Motor neuron (in vitro differentiated cells): Measurements from ENCODE around the gene CTNNA3. TPM values are rescaled to one million over a fixed set of nuclear protein-coding genes. Genes with fewer than 3 reads are reported as not detected.

Experiments
- ATAC-seq, 8 experiments: fragments of 200-7000 bp; cut with Tn5 transposase; replicated peaks in 6 of 8; 2 replicates each; pipeline ENCODE4 v1.8.0; 2021; ENCODE audit warnings: mild to moderate bottlenecking in 8 of 8, moderate library complexity in 8 of 8
- H3K27ac ChIP-seq, 2 donors: fragments of 250-450 bp; sonication (Bioruptor Pico); 2 replicates each; pipeline ENCODE4 v1.9.0; 2021; ENCODE audit warnings: antibody characterized with exemption in 2 of 2, mild to moderate bottlenecking in 2 of 2, moderate library complexity in 1 of 2
- H3K4me1 ChIP-seq, 2 donors: fragments of 250-450 bp; sonication (Bioruptor Pico); replicated peaks in 1 of 2; 2 replicates each; pipeline ENCODE4 v1.6.1; 2021; ENCODE audit warnings: antibody characterized with exemption in 2 of 2, mild to moderate bottlenecking in 2 of 2, moderate library complexity in 1 of 2
- H3K4me3 ChIP-seq, 5 donors: fragments of 250-450 bp; sonication (Bioruptor Pico); 2 replicates each; pipeline ENCODE4 v1.9.0; 2021; ENCODE audit warnings: antibody characterized with exemption in 5 of 5, mild to moderate bottlenecking in 5 of 5, moderate library complexity in 4 of 5
- WGBS, 10 experiments: fragments of 450-650 bp; shearing (Covaris generic); methylation state at CpG; one replicate each; pipeline ENCODE4 v1.0.0; 2022; 5-methylcytosine and 5-hydroxymethylcytosine counted together
- in situ Hi-C, 9 experiments: fragments of 400-800 bp; cut with MboI; loops; one replicate each; pipeline ENCODE4 v1.15.0; 2021; ENCODE audit warnings: low sequenced_read_pairs in 9 of 9, low pct_unique_long_range_greater_than_20kb in 2 of 9; ENCODE audit not compliant: unreplicated experiment in 9 of 9
- total RNA-seq, 8 experiments: library from RNA; unstranded; fragments of 300-600 nt; gene quantifications; 2 replicates each; pipeline versions ENCODE4 v1.2.3 to v1.2.4, GENCODE V29; 2022

CTNNA3 gene
- total RNA-seq, 8 experiments from 2014 or later = 0.05 to 4.6 (median 0.48) TPM

- no peak overlapping the region for H3K4me3 ChIP-seq
- 17 to 100% (median 83%) methylated on average over 1 of the region's 1 CpG; no CpG with 5 or more reads in 1 of the 10 experiments for WGBS, 10 experiments
- H3K27ac ChIP-seq = no peak overlapping the region
- in situ Hi-C loops = no loop called here
- H3K4me1 ChIP-seq = no peaks in the 10 kb centered on the region
- no peak for ATAC-seq
Observed at GRCh38 chr10:66552331-66552730, 1143.7 kb downstream of the CTNNA3 start.

DNA sequence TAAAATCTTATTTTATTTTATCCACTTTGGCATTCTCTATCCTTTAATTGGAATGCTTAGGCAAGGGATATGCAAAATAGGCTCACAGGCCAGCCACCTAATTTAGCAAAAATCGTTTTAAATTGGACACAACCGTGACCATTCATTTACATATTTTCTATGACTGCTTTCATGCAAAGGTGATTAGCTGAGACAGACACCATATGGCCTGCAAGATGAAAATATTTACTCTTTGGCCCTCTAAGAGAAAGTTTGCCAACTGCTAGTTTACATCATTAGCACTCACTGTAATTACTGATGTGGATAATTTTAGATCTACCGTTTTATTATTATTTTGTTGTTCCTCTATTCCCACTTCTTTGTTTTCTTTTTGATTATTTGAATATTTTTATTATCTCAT is 1145.6 kb downstream of the CTNNA3 start:
- WGBS, 10 experiments = 0 to 76% (median 45%) methylated on average over 2 to 3 of the region's 3 CpGs

GRCh38 chr10:66538908-66539307 is 1157.1 kb downstream of the CTNNA3 start:
- Histone ChIP-seq H3K4me1 (peaks cover 3 to 24% of the 10 kb centered on the region in 2 donors), H3K27ac (no peak overlapping the region), H3K4me3 (no peak overlapping the region)
- WGBS, 10 experiments = 17 to 100% (median 84%) methylated on average over 1 to 3 of the region's 3 CpGs
- in situ Hi-C loops = no loop called here
- ATAC-seq = peak in 1 of 8 experiments; percentile 24

More for the DNA sequence above, 1145.6 kb downstream of the CTNNA3 start:
- ATAC-seq = no peak
- no peaks in the 10 kb centered on the region for H3K4me1 ChIP-seq
- no peak overlapping the region for H3K4me3 ChIP-seq
- in situ Hi-C loops = no loop called here
- no peak overlapping the region for H3K27ac ChIP-seq

- 36 to 100% (median 83%) methylated on average over 2 to 3 of the region's 3 CpGs; no CpG with 5 or more reads in 2 of the 10 experiments for WGBS, 10 experiments
- in situ Hi-C loops = no loop called here
- Histone ChIP-seq H3K27ac (no peak overlapping the region), H3K4me3 (no peak overlapping the region), H3K4me1 (peaks cover 3 to 24% of the 10 kb centered on the region in 2 donors)
- ATAC-seq = no peak
Observed at GRCh38 chr10:66538371-66538770, 1157.6 kb downstream of the CTNNA3 start.

GRCh38 chr10:66537186-66537585 is 1158.8 kb downstream of the CTNNA3 start:
- in situ Hi-C loops = no loop called here
- Histone ChIP-seq H3K27ac (no peak overlapping the region), H3K4me3 (no peak overlapping the region), H3K4me1 (peaks cover 3 to 24% of the 10 kb centered on the region in 2 donors)
- 0 to 100% (median 88%) methylated on average over 1 of the region's 1 CpG; no CpG with 5 or more reads in 1 of the 10 experiments for WGBS, 10 experiments
- ATAC-seq = no peak

- Histone ChIP-seq H3K27ac (no peak overlapping the region), H3K4me3 (no peak overlapping the region), H3K4me1 (peaks cover 3 to 24% of the 10 kb centered on the region in 2 donors)
- 0 to 57% (median 28%) methylated on average over 1 of the region's 1 CpG; no CpG with 5 or more reads in 2 of the 10 experiments for WGBS, 10 experiments
- in situ Hi-C loops = no loop called here
- peak in 6 of 8 experiments; percentile 47 to 83 (median 67) for ATAC-seq
Observed at GRCh38 chr10:66535439-66535838, 1160.6 kb downstream of the CTNNA3 start.

GRCh38 chr10:66534866-66535265 is 1161.1 kb downstream of the CTNNA3 start:
- Histone ChIP-seq H3K27ac (no peak overlapping the region), H3K4me3 (no peak overlapping the region), H3K4me1 (peaks cover 3 to 24% of the 10 kb centered on the region in 2 donors)
- ATAC-seq = peak in 2 of 8 experiments; percentile 6 to 91
- in situ Hi-C loops = no loop called here
- WGBS, 10 experiments = 57 to 100% (median 80%) methylated on average over 1 of the region's 1 CpG; no CpG with 5 or more reads in 3 of the 10 experiments

DNA sequence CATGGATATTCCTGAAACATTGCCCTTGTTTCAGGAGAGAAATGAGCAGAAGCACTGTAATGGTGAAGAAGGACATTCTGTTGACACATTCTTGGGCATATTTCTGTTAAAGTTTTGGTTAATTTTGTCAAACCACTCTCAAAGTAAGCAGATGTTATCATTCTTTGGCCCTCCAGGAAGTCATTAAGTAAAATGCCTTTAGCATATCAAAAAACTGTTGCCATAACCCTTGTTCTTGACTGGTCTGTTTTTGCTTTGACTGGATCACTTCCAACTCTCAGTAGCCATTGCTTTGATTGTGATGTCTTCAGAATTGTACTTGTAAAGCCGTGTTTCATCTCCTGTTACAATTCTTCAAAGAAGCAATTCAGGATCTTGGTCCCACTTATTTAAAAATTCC is 1174.5 kb downstream of the CTNNA3 start:
- ATAC-seq = no peak
- Histone ChIP-seq H3K4me1 (no peaks in the 10 kb centered on the region), H3K4me3 (no peak overlapping the region), H3K27ac (no peak overlapping the region)
- in situ Hi-C loops = no loop called here
- WGBS, 10 experiments = 0 to 100% (median 13%) methylated on average over 1 of the region's 1 CpG; no CpG with 5 or more reads in 3 of the 10 experiments

- in situ Hi-C loops = no loop called here
- WGBS, 10 experiments = 5 to 100% (median 93%) methylated on average over 1 to 3 of the region's 3 CpGs; no CpG with 5 or more reads in 1 of the 10 experiments
Observed at GRCh38 chr10:66519616-66520015, 1176.4 kb downstream of the CTNNA3 start.

GRCh38 chr10:66514666-66515065 is 1181.3 kb downstream of the CTNNA3 start:
- in situ Hi-C loops = no loop called here
- H3K27ac ChIP-seq = no peak overlapping the region
- no peaks in the 10 kb centered on the region for H3K4me1 ChIP-seq
- no peak overlapping the region for H3K4me3 ChIP-seq
- WGBS, 10 experiments = 0 to 80% (median 40%) methylated on average over 1 of the region's 1 CpG; no CpG with 5 or more reads in 1 of the 10 experiments
- no peak for ATAC-seq

More at GRCh38 chr10:66519616-66520015, 1176.4 kb downstream of the CTNNA3 start:
- H3K4me3 ChIP-seq = no peak overlapping the region
- H3K4me1 ChIP-seq = no peaks in the 10 kb centered on the region
- no peak for ATAC-seq
- no peak overlapping the region for H3K27ac ChIP-seq

- H3K27ac ChIP-seq = no peak overlapping the region
- no peak for ATAC-seq
- no peaks in the 10 kb centered on the region for H3K4me1 ChIP-seq
- H3K4me3 ChIP-seq = no peak overlapping the region
- in situ Hi-C loops = no loop called here
- WGBS, 10 experiments = 0% methylated on average over 1 of the region's 2 CpGs; no CpG with 5 or more reads in 9 of the 10 experiments
Observed at GRCh38 chr10:66513504-66513903, 1182.5 kb downstream of the CTNNA3 start.

GRCh38 chr10:66505003-66505657 is 1190.9 kb downstream of the CTNNA3 start:
- Histone ChIP-seq H3K4me3 (no peak overlapping the region), H3K27ac (no peak overlapping the region), H3K4me1 (no peaks in the 10 kb centered on the region)
- in situ Hi-C loops = no loop called here
- ATAC-seq = peak in 1 of 8 experiments; percentile 71
- 40 to 100% (median 90%) methylated on average over 1 to 2 of the region's 2 CpGs; no CpG with 5 or more reads in 2 of the 10 experiments for WGBS, 10 experiments

DNA sequence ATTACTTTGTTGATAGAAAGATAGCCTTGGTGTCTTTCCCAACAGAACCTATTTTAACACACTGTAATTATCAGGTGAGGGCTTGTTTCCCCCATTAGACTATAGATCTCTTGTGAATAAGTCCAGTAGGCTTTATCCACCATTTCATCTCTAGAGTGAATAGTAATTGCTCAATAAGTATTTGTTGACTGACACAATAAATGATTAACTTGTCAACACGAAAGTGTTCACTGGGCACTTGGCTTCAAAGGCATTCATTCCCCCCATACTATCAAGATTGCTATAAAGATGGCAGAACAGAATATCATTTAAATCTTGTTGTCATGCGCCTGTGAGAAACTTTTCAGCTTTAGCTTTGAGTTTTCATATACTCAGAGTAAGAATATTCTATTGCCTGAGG is 1194.6 kb downstream of the CTNNA3 start:
- no peak overlapping the region for H3K27ac ChIP-seq
- 0 to 100% (median 41%) methylated on average over 1 to 2 of the region's 2 CpGs; no CpG with 5 or more reads in 2 of the 10 experiments for WGBS, 10 experiments
- in situ Hi-C loops = no loop called here
- H3K4me3 ChIP-seq = no peak overlapping the region
- H3K4me1 ChIP-seq = no peaks in the 10 kb centered on the region
- no peak for ATAC-seq

DNA sequence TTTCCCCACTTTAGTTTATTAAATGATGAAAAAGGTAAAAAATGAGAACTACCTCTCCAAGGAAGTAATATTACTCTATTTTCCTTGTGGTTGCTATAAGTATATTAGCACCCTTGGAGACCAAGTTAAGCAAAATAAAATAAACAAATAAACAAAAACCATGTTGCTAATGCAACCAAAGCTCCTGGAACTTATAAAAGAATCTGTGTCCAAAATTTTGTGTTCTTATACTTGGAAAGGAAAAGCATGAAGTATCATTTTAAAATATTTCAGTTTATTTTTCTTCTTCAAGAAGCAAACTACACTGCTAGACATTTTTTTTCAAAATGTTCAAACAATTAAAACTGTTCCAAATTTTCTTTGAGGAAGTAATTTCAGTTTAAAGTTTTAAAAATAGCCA is 1212.0 kb downstream of the CTNNA3 start:
- no peaks in the 10 kb centered on the region for H3K4me1 ChIP-seq
- ATAC-seq = no peak
- H3K4me3 ChIP-seq = no peak overlapping the region
- no peak overlapping the region for H3K27ac ChIP-seq
- in situ Hi-C loops = no loop called here
